HepG2 (cell line): ENCODE data around the gene SERPINA6. TPM values are rescaled to one million over a fixed set of nuclear protein-coding genes. Genes with fewer than 3 reads are reported as not detected.

Experiments used
- ELK4 ChIP-seq: sonication (generic); formaldehyde crosslinking; IDR thresholded peaks from 2 replicates; pipeline ENCODE4 v1.9.0; 2021; ENCODE audit warnings: missing genetic modification reagents, borderline replicate concordance
- FOXP4 ChIP-seq: sonication (generic); formaldehyde crosslinking; IDR thresholded peaks from 2 replicates; pipeline ENCODE4 v1.4.0; 2020; ENCODE audit warnings: missing genetic modification reagents
- ISL2 ChIP-seq: sonication (generic); formaldehyde crosslinking; IDR thresholded peaks from 2 replicates; pipeline ENCODE4 v1.5.0; 2020; ENCODE audit warnings: missing genetic modification reagents
- LCORL ChIP-seq, 2 experiments: fragments of 450-650 bp in 1 of 2; sonication (generic) in 1 of 2; formaldehyde crosslinking in 1 of 2; IDR thresholded peaks; 2 replicates each; pipeline versions ENCODE4 v1.5.0 to v1.6.1; 2017 to 2020; ENCODE audit warnings: antibody characterized with exemption in 1 of 2, missing genetic modification reagents in 1 of 2
- MYC ChIP-seq: sonication (generic); formaldehyde crosslinking; IDR thresholded peaks from 2 replicates; pipeline ENCODE4 v1.9.0; 2021; ENCODE audit warnings: missing genetic modification reagents, borderline replicate concordance
- POLR2AphosphoS5 ChIP-seq: IDR thresholded peaks from 2 replicates; pipeline ENCODE4 v1.6.1; 2012; ENCODE audit warnings: low read depth, low read length
- RAD51 ChIP-seq: fragments of 450-650 bp; IDR thresholded peaks from 2 replicates; pipeline ENCODE4 v1.6.1; 2016; ENCODE audit warnings: borderline replicate concordance
- REL ChIP-seq: sonication (generic); formaldehyde crosslinking; conservative IDR thresholded peaks from 2 replicates; pipeline ENCODE4 v1.8.0; 2022; ENCODE audit warnings: mild to moderate bottlenecking, missing genetic modification reagents, moderate library complexity
- REXO4 ChIP-seq: sonication (generic); formaldehyde crosslinking; IDR thresholded peaks from 2 replicates; pipeline ENCODE4 v1.8.0; 2022; ENCODE audit warnings: missing genetic modification reagents, mild to moderate bottlenecking, borderline replicate concordance
- ZNF83 ChIP-seq: sonication (generic); formaldehyde crosslinking; IDR thresholded peaks from 2 replicates; pipeline ENCODE4 v1.4.0; 2020; ENCODE audit warnings: missing genetic modification reagents, mild to moderate bottlenecking, borderline replicate concordance
- polyA plus RNA-seq, 8 experiments: library from polyadenylated mRNA; depleted of rRNA in 3 of 8; stranded (reverse) in 7 of 8; unstranded in 1 of 8; fragments of >200 nt; fragmentation: Illumina TruSeq in 4 of 8; extraction: Trizol in 4 of 8; gene quantifications; 2 replicates each; pipeline versions ENCODE4 v1.2.1 to v1.2.3, GENCODE V29; 2011 to 2016; ENCODE audit warnings: low read depth in 4 of 8, missing spikeins in 1 of 8, mixed read lengths in 1 of 8; ENCODE audit not compliant: insufficient read depth in 1 of 8
- total RNA-seq, 5 experiments: library from RNA; depleted of rRNA; stranded (reverse); fragments of >200 nt; fragmentation: Illumina TruSeq; extraction: Trizol; gene quantifications; 2 replicates each; pipeline ENCODE4 v1.2.3, GENCODE V29; 2016; ENCODE audit warnings: low read depth in 1 of 5
- TF ChIP-seq, protein P1 (sequence below): sonication (generic); formaldehyde crosslinking; IDR thresholded peaks from 2 replicates; pipeline ENCODE4 v1.4.0; 2020; ENCODE audit warnings: missing genetic modification reagents, mild to moderate bottlenecking, borderline replicate concordance
- TF ChIP-seq, protein P2 (sequence below): sonication (generic); formaldehyde crosslinking; IDR thresholded peaks from 2 replicates; pipeline ENCODE4 v1.4.0; 2020; ENCODE audit warnings: missing genetic modification reagents, borderline replicate concordance
- TF ChIP-seq, protein P3 (sequence below): IDR thresholded peaks from 2 replicates; pipeline ENCODE4 v1.6.1; 2016; ENCODE audit warnings: missing compliant biosample characterization, missing genetic modification reagents, borderline replicate concordance

SERPINA6 gene
- total and polyA plus RNA-seq, 2 of the 13 experiments (the other 11 are each of a cell fraction or from before 2014, with no cell fraction given) = 260 to 333 TPM

DNA sequence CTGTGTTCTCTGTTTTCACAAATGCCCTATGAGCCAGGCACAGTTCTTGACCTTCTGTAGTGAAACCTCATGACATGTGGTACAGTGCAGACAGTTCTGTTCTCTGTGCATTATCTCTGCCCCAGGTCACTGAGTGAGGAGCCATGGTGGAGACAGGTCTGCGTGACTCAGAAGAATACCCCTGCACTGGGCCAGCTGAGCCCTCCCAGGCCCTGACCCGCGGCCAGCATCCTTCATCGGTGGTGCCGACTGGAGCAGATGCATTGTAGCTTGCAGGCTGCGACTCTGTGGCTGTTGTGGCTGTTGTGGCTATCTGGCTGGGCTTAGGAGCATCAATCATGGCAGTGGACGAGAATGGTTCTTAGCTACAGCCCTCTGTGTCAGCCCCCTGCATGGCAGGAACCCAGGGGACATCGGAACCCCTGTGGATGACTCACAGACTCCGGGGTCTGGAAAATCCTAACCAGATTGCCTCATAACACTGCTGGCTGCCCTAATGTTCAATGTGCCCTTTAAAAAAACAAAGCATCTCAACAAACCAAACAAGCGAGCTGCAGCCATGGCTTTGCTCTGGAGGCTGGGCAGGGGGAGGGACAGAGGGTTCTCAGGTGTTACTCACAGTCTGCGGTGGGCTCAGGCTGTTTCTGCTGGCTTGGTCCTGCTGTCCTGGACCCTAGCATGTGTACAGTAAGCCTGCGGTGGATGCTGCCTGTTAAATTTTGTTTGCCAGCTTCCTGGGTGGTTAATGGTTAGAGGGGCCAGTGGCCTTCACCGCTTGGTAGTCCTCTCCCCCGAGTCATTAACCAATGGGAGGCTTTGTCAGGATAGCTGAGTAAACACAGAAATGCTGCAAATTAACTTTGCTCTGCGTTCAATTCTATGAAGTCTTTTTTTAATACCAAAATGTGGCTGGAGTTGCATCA lies at the start of gene SERPINA6 (continued):
- TF ChIP-seq REL (no peak), ZNF83 (CRISPR knock-in tag) (no peak), FOXP4 (CRISPR knock-in tag) (peak; percentile 77), MYC (CRISPR knock-in tag) (no peak), POLR2AphosphoS5 (peak; percentile 97), ELK4 (CRISPR knock-in tag) (no peak), RAD51 (no peak), ISL2 (CRISPR knock-in tag) (peak; percentile 41), LCORL (IDR thresholded peaks at IDR 0.05) (no peak), LCORL (CRISPR knock-in tag; IDR thresholded peaks at IDR 0.05) (0 out of 2 replicates have a peak, but pooled peaks have one; percentile 46), REXO4 (CRISPR knock-in tag) (no peak)
- TF ChIP-seq, protein P1, sequence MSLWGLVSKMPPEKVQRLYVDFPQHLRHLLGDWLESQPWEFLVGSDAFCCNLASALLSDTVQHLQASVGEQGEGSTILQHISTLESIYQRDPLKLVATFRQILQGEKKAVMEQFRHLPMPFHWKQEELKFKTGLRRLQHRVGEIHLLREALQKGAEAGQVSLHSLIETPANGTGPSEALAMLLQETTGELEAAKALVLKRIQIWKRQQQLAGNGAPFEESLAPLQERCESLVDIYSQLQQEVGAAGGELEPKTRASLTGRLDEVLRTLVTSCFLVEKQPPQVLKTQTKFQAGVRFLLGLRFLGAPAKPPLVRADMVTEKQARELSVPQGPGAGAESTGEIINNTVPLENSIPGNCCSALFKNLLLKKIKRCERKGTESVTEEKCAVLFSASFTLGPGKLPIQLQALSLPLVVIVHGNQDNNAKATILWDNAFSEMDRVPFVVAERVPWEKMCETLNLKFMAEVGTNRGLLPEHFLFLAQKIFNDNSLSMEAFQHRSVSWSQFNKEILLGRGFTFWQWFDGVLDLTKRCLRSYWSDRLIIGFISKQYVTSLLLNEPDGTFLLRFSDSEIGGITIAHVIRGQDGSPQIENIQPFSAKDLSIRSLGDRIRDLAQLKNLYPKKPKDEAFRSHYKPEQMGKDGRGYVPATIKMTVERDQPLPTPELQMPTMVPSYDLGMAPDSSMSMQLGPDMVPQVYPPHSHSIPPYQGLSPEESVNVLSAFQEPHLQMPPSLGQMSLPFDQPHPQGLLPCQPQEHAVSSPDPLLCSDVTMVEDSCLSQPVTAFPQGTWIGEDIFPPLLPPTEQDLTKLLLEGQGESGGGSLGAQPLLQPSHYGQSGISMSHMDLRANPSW (CRISPR knock-in tag) = 0 out of 2 replicates have a peak, but pooled peaks have one; percentile 39
- TF ChIP-seq, protein P2, sequence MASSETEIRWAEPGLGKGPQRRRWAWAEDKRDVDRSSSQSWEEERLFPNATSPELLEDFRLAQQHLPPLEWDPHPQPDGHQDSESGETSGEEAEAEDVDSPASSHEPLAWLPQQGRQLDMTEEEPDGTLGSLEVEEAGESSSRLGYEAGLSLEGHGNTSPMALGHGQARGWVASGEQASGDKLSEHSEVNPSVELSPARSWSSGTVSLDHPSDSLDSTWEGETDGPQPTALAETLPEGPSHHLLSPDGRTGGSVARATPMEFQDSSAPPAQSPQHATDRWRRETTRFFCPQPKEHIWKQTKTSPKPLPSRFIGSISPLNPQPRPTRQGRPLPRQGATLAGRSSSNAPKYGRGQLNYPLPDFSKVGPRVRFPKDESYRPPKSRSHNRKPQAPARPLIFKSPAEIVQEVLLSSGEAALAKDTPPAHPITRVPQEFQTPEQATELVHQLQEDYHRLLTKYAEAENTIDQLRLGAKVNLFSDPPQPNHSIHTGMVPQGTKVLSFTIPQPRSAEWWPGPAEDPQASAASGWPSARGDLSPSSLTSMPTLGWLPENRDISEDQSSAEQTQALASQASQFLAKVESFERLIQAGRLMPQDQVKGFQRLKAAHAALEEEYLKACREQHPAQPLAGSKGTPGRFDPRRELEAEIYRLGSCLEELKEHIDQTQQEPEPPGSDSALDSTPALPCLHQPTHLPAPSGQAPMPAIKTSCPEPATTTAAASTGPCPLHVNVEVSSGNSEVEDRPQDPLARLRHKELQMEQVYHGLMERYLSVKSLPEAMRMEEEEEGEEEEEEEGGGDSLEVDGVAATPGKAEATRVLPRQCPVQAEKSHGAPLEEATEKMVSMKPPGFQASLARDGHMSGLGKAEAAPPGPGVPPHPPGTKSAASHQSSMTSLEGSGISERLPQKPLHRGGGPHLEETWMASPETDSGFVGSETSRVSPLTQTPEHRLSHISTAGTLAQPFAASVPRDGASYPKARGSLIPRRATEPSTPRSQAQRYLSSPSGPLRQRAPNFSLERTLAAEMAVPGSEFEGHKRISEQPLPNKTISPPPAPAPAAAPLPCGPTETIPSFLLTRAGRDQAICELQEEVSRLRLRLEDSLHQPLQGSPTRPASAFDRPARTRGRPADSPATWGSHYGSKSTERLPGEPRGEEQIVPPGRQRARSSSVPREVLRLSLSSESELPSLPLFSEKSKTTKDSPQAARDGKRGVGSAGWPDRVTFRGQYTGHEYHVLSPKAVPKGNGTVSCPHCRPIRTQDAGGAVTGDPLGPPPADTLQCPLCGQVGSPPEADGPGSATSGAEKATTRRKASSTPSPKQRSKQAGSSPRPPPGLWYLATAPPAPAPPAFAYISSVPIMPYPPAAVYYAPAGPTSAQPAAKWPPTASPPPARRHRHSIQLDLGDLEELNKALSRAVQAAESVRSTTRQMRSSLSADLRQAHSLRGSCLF = no peak
- TF ChIP-seq, protein P3, sequence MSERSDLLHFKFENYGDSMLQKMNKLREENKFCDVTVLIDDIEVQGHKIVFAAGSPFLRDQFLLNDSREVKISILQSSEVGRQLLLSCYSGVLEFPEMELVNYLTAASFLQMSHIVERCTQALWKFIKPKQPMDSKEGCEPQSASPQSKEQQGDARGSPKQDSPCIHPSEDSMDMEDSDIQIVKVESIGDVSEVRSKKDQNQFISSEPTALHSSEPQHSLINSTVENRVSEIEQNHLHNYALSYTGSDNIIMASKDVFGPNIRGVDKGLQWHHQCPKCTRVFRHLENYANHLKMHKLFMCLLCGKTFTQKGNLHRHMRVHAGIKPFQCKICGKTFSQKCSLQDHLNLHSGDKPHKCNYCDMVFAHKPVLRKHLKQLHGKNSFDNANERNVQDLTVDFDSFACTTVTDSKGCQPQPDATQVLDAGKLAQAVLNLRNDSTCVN (CRISPR knock-in tag) = no peak; the same call in 1 of the 2 replicates
